Stimulated activated CD4-positive, alpha-beta T cell treated with anti-CD3 and anti-CD28 coated beads, Interleukin-4, amount 100 ng/mL, for 24 hours (primary cell): ENCODE data around the gene NUDC.
"Not testable (repeated sequence)": the region's sequence is repeated elsewhere in the genome, so short reads cannot be mapped to it uniquely, and the experiment has no call there.

Source experiments
- DNase-seq: peaks from one replicate; pipeline ENCODE4 v3.0.0-alpha.2; 2020

NUDC gene

GRCh38 chr1:26921540-26922430, at the start of gene NUDC:
NUDC (plus strand) TSS chr1:26921743; CDS start chr1:26921849, 106 bp downstream.
- DNase-seq: peak; percentile 96

GRCh38 chr1:26873097-26873496, 48.4 kb upstream of the NUDC start:
- not testable (repeated sequence) for DNase-seq

GRCh38 chr1:26874896-26875295, 46.6 kb upstream of the NUDC start:
- DNase-seq: no peak

- no peak for DNase-seq
These were observed 44.2 kb upstream of the NUDC start for GRCh38 chr1:26877326-26877725.

- DNase-seq: no peak
These were observed 41.8 kb upstream of the NUDC start for GRCh38 chr1:26879793-26880192.

GRCh38 chr1:26881611-26882010, 39.9 kb upstream of the NUDC start:
- DNase-seq: not testable (repeated sequence)

GRCh38 chr1:26882696-26883463, 38.7 kb upstream of the NUDC start:
- no peak for DNase-seq

GRCh38 chr1:26887125-26887524, 34.4 kb upstream of the NUDC start:
- DNase-seq: no peak

- no peak for DNase-seq
These were observed 33.3 kb upstream of the NUDC start for GRCh38 chr1:26888231-26888630.

- peak; percentile 81 for DNase-seq
These were observed 31.7 kb upstream of the NUDC start, which contains the start of gene GPN2 for GRCh38 chr1:26889551-26890466. GPN2 (minus strand) TSS chr1:26890283; CDS start chr1:26890096, 187 bp downstream.

GRCh38 chr1:26890467-26890796, 31.1 kb upstream of the NUDC start:
- DNase-seq: no peak

GRCh38 chr1:26894263-26894662, 27.3 kb upstream of the NUDC start:
- DNase-seq: no peak

GRCh38 chr1:26897351-26897750, 24.2 kb upstream of the NUDC start:
- DNase-seq: no peak

- DNase-seq: peak; percentile 91
These were observed 21.3 kb upstream of the NUDC start, which contains the start of gene GPATCH3 for GRCh38 chr1:26900001-26900814. GPATCH3 (minus strand) TSS chr1:26900467; CDS start chr1:26900442, 25 bp downstream.

GRCh38 chr1:26900815-26901511, 20.6 kb upstream of the NUDC start:
- DNase-seq: no peak

- no peak for DNase-seq
These were observed 14.2 kb upstream of the NUDC start for GRCh38 chr1:26907071-26907917.

GRCh38 chr1:26909951-26910342, 11.6 kb upstream of the NUDC start:
- DNase-seq: no peak

- DNase-seq: no peak
These were observed 11.0 kb upstream of the NUDC start for GRCh38 chr1:26910343-26911160.
